Stimulated activated naive CD8-positive, alpha-beta T cell treated with anti-CD3 and anti-CD28 coated beads, Interleukin-15, Interleukin-2, amounts not matched to agents 100 U/mL and 50 U/mL, for 24 hours (primary cell): ENCODE data around the gene ARFGAP2.

ENCODE experiments used
- ATAC-seq: fragments of 150-1000 bp; cut with Tn5 transposase; one replicate; pipeline ENCODE4 v1.10.0; 2021
- DNase-seq: peaks from one replicate; pipeline ENCODE4 v3.0.0; 2021

ARFGAP2 gene

DNA sequence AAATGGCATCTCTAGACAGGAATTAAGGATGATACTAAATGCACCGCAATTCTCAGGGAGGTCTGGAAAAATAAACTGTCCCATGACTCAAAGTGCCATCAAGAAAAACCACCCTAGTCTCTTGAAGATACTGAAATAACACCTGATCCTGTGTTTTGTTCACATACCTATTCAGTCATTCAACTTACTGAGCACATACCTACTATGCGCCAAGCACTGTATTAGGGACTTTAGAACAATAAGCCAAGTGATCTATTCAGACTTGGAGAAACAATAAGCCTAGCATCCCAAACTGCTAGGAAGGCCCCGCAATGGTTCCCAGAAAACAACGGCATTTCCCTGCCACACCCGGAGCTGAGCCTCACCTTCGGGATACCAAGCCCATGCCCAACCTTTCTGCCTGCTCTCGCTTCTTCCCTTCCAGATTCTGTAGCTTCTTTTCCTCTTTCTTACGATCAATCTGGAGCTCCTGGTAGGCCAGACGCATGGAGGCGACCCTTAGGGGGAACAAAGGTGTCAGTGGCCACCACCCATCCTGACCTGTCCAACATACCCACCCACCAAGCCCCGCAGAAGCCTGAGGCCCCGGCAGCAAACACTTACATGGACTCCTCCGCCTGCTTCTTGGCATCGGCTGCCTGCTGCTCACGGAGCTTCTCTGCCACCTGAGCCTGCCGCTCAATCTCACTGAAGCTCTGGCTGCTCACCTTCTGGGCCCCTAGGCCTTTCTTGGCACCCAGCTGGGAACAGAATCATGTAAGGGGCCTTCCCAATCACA lies 5.4 kb downstream of the ARFGAP2 start:
- ATAC-seq = no peak

GRCh38 chr11:47166368-47166767 lies 10.3 kb downstream of the ARFGAP2 start:
- ATAC-seq = no peak

More for the DNA sequence above, 5.4 kb downstream of the ARFGAP2 start:
- DNase-seq = no peak

DNA sequence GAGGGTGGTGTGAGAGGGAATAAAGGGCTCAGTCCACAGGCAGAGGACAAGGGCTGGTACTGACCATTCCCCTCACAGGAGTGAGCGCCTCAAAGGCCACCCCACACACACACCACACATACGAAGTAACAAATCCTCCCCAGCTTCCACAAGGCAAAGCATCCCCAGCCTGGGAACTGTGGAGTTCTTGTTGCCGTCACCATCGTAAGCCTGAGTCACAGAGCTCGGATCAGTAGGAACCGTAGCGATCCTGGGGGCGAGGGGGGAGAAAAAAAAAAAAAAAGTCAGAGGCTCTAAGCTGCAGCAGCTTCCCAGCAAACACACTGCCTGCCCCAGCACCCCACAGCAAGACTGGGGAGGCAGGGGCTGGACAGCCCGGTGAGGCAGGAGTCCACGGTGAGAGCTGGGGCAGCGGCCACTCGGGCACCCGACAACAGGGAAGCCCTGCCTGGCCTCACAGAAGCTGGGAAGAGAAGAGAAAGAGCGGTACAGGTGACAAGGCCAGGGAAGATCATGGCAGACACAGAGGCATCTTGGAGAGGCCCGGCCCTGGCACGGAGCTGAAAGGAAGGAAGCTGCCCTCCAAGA lies 11.3 kb downstream of the ARFGAP2 start:
- DNase-seq (no peak), ATAC-seq (no peak)

More at GRCh38 chr11:47166368-47166767, 10.3 kb downstream of the ARFGAP2 start:
- no peak for DNase-seq

GRCh38 chr11:47164321-47164720 lies 12.4 kb downstream of the ARFGAP2 start:
- DNase-seq = no peak
- no peak for ATAC-seq

- DNase-seq = no peak
- no peak for ATAC-seq
Measured at GRCh38 chr11:47163898-47164297, 12.8 kb downstream of the ARFGAP2 start.

GRCh38 chr11:47163193-47163592 lies 13.5 kb downstream of the ARFGAP2 start:
- ATAC-seq = no peak
- no peak for DNase-seq

DNA sequence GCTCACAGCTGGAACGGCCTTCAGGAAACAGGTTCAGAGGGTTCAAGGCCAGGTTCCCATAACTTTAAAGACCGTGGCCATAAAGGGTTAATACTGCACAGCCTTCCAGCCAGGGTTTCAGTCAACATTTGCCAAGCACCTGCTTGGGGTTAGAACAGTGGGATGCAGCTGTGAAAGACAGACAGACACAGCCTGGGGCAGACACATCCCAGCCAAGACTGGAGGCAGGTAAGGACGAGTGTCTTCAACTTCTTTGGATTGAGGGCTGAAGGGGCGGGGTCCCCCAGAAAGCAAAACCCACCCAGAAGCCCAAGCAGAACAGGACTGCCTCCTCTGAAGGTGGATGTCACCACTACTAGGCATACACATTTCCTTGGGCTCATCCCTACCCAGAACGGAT lies 14.3 kb downstream of the ARFGAP2 start:
- ATAC-seq = no peak
- DNase-seq = no peak

- no peak for DNase-seq
- no peak for ATAC-seq
Measured at GRCh38 chr11:47161890-47162289, 14.8 kb downstream of the ARFGAP2 start.

- DNase-seq = peak; percentile 69
- ATAC-seq = peak; percentile 62
Measured at GRCh38 chr11:47161134-47161854, 15.4 kb downstream of the ARFGAP2 start.

- no peak for DNase-seq
- ATAC-seq = no peak
Measured at GRCh38 chr11:47160753-47161133, 15.9 kb downstream of the ARFGAP2 start.

DNA sequence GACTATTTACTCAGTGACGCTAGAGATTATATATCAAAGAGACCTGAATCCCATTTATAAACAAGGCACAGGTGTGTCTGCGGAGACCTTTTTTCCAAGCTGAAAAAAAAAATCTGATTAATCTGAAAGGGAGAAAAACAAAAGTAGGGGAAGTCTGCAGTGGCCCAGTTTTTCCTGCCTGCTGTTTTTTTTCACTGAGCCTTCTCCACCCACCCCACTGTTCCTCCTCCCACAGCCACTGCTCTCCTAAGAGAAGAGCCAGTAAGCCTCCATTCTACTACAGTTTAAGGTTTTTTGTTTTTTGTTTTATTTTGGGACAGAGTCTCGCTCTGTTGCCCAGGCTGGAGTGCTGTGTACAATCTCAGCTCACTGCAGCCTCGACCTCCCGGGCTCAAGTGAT lies 18.4 kb downstream of the ARFGAP2 start:
- DNase-seq (no peak), ATAC-seq (no peak)

DNA sequence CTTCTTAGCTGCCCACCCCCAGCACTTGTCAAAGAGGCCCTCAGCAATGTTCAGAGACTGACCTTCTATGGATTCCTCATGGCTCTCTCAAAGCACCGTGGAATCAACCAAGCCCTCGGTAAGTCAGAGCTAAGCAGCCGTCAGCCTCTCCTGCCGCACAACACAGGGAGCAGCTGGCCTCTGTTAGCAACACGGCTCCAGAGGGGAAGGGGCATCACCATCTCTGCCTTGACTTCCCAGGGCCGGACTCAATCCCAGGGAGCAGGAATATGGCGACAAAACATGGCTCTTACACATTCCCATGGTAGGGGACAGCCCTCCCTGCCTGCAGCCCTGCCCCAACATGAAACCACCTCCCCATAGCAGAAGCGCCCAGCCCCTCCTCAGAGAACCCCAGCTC lies 18.9 kb downstream of the ARFGAP2 start:
- DNase-seq (no peak), ATAC-seq (no peak)

GRCh38 chr11:47156951-47157350 lies 19.7 kb downstream of the ARFGAP2 start:
- DNase-seq (no peak), ATAC-seq (no peak)

DNA sequence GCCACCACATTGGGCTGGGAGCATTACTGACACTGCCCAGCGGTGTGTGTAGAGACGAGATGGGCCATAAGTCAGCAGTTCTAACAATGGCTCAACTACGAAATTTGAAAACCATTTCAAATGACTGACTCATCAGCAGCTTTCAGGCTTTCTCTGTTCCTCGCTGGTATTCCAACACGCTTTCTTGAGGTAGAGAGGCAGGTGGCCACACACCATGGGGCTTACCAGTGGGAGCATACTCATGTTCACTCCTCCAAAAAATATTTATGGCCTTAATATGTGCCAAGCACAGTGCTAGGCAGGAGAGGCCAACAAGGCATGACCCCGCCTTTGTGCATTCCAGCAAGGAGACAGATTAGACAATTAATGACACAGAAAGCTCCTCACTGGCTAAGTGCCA lies 20.3 kb downstream of the ARFGAP2 start:
- ATAC-seq (no peak), DNase-seq (no peak)

- DNase-seq (no peak), ATAC-seq (no peak)
Measured at GRCh38 chr11:47155879-47156278, 20.8 kb downstream of the ARFGAP2 start.

GRCh38 chr11:47154616-47155570 lies 21.8 kb downstream of the ARFGAP2 start:
- ATAC-seq (no peak), DNase-seq (peak; percentile 20)

DNA sequence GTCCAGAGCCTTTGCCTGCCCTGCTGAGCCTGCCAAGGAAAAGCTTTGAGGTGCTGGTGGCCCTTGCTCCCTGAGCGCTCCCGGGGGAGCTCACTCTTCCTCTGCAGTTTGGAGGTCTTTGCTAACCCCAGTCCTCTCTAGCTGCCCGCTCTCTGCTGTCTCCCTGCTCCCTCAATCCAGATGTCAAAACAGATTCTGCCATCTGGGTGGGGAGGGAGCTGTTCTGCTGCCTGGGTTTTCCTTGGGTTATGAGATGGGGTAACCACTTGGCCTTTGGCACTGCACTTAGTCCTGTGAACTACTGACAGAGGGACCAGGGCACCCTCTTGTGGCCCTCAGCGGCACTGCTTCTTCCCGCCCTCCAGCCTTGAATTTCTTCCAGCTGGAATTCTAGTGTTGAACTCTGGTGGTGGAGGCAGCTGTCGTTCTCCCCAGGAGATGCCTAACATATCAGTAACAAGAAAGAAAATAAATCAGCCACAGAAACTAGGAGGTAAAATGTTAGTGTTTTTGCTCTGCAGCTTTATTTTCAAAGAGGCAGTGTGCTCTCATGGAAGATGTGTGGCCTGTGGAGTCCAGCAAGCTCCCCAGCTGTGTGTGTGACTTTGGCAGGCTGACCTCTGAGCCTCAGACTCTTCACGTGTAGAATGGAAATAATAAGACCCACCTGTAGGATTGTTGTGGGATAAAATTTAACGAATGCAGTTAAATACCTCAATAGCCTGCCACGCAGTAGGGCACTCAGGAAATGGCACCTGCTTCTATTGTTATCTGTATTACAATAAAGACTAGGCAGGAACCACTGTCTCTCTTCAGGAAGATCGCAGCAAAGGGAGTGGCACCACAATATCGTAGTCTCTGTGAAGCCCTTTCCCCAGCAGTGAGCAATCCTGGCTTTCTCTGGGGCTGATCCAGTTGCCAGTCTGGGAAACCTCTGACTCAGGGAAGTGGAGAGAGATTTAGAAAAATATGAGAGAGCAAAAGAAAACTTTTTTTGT lies 23.4 kb downstream of the ARFGAP2 start:
- DNase-seq = peak; percentile 68
- ATAC-seq = peak; percentile 50

DNA sequence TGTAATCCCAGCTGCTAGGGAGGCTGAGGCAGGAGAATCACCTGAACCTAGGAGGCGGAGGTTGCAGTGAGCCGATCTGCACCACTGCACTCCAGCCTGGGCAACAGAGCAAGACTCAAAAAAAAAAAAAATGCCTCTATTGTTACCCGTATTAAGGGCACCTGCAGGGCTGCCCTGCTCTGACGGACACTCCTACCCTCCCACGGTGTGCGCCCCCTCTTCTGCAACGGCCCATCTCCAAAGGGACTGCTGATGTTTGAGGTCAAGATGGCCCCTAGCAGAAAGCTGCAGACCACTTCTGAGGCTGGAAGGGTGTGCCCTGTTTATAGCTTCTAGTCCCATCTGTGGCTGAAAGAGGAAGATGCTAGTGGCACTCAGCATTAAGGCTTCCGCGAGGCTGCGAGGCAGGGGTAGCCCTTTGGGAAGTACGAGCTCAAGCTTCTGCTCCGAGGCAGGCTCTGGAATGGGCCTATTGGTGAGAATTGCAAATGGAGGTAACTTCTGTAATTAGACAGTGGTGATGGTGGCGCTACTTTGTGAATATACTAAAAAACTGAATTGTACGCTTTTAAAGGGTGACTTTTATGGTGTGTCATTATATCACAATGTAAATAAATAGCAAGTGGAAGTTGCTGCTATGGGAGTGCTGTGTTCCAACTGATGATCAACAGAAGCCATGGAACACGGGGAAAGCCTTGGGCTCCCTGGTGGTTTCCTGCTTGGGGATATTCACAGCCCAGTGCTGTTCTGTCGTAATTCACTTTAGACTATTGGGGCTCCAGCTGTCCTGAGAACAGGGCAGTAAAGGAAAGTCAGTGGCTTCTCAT lies 24.3 kb downstream of the ARFGAP2 start:
- ATAC-seq = no peak

DNA sequence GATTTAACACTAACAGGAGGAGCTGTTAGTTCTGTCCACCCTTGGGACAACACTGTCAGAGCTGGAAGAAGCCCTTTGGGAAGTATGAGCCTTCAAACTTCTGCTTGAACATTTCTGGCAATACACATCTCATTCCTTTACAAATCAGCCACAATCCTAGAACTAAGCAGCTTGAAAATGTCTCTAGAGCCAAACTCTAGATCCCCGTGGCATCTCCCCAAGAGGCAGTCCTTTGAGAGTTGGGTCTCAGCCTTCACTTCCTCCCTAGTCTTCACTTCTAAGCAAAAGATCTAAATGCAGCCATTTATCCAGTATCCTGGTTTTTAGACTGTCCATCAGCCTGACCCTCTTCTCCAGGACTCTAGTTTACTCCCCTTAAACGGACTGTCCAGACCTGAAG lies 26.9 kb downstream of the ARFGAP2 start:
- DNase-seq = no peak
- ATAC-seq = no peak

More for the DNA sequence above, 24.3 kb downstream of the ARFGAP2 start:
- no peak for DNase-seq
